GM19025 (cell line): ENCODE measurements around the gene COL19A1.

Source experiments
- ATAC-seq: cut with Tn5 transposase; IDR thresholded peaks from one replicate; pipeline ENCODE4 v1.9.1; 2021; ENCODE audit warnings: mild to moderate bottlenecking, low read depth, moderate library complexity; ENCODE audit not compliant: unreplicated experiment

Gene COL19A1

GRCh38 chr6:70198785-70199184 is 332.4 kb downstream of the COL19A1 start:
- ATAC-seq, result no peak

DNA sequence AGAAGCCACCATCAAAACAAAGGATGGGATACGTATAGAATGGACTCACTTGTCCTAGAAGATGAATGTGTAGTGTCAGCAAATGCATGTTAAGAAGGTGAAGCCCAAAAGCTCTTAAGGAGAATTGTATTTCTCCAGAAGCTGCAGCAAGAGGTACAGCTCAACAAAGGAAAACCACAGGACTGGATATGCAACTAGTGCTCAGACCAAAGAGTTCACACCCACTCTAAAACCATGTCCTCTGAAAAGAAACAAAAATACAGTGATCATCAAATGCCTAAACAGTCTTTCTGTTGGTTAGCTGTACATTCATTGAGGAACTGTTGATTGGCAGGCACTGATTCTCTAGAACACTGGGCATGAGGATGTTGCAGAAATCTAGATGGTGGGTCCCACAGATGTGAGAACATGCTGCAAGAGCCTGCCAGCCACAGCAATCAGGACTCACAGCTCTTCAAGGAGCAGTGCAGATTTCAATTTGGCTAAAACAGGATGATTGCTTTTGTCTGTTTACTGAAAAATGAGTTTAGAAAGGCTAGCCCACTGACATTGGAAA is 342.0 kb downstream of the COL19A1 start:
- ATAC-seq, result no peak

DNA sequence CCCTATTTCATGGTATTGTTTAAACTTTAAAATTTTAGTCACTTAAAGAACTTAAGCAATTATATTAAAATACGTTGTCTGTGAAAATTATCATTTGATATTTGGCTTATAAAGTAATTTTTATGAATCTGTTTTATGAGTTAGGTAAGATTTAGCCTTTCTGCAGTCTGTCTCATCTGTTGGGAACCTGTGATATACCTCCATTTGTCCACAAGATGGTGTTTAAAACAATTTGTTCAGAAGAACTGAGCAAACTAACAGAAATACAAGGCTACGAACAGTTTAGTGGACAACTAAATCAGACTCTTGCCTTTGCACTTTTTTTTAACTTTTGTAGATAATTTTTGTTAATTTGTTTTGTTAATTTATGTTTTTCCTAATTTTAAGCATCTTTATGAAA is 344.1 kb downstream of the COL19A1 start:
- no peak for ATAC-seq

DNA sequence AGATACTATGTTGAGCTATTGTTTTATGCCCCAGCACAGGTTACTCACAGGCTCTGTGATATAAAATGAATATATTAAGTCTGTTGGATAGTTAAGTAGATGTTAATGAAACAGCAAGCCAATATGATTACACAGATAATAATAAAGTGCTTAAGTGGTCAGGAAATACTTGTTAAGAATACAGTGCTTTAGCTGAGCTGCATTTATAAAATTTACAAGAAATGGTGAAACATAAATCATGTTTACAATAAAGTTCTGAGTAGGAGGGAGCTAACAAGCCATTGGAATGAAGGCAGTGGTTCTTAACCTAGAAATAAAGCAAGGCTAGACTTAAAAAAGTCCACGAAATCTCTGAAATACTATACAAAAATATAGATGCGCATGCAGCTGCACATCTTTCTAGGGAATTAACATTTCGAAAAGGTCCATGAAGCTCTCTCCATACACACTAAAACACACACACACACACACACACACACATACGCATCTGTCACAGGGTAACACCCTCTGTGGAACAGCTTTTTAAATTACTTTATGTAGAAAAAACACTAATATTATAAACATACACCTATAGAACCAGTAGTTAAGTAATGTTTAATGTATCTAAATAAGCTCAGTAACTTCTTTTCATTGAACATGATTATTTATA is 349.2 kb downstream of the COL19A1 start:
- no peak for ATAC-seq

DNA sequence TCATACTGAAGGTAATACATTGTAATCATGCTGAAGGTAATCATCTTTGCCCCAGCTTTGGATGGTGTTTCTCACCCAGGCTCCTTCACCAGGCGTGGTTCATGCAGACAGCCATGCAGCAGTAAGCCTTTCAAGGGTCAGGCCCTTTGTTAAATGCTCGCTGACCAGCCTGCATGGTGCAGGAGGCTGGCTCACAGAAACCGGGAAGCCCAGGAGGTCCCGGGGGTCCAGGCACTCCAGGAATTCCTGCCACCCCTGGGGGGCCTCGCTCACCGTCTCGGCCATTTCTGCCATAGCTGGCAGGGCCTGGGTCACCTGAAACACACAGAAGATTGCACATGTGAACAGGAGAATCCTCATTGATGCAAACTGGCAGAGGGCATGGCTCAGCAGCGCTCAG is 350.4 kb downstream of the COL19A1 start:
- ATAC-seq, result no peak

DNA sequence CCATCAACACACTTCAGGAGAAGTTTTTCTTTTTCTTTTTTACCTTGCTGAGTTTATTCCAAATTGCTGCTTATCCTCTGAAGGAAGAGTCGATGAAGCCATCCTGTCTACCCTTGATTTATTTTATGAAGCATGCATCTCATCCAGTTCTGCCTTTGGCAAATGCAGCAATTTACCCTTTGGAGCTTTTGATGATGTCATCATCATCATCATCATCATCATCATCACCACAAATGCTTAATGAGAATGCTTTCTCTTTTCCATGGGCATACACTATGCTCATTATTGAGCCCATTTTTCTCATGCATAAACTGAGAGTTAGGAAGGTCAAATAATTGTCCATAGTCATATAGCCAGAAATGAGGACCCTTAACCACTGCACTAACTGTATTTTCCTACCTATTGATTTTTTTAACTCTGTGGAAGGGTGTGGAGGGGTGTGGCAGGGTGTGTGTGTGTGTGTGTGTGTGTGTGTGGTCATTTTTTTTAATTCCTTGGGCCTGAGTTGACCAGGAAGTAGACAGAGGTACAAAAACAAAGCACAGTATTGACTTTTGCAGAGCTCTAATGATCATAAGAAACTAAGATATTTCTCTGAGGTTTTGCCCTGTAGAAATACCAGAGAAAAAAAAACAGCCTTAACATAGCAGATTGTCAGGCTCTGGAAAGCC is 353.7 kb downstream of the COL19A1 start:
- no peak for ATAC-seq

DNA sequence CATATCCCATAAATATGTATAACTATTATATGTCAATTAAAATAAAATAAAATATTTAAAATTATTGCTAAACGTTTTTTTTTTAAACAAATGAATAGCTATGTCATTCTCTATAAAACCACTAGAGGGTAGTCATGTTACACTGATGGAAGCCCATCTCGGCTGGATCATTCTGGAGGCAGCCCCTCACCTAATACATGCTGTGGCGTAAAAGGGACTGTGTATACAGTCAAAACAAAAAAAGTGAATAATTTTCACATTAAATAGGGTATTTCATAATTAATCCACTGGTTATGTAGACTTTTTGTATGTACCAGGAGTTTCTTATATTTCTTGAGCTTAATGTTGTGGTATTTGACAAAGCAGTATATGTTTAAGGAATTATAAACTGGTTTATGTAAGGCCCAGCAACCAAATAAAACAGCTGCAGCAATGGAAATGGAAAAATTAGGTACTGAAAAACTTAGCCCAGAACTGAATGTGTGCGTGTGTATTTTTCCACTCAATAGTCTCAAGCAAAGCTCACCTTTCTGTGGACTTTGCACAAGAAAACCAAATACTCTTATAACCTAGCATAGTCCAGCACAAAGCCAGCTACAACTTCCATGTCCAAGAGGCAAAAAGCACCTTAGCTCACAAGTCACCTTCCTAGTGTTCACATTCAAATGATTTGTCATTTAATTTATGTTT is 354.8 kb downstream of the COL19A1 start:
- ATAC-seq, result no peak

DNA sequence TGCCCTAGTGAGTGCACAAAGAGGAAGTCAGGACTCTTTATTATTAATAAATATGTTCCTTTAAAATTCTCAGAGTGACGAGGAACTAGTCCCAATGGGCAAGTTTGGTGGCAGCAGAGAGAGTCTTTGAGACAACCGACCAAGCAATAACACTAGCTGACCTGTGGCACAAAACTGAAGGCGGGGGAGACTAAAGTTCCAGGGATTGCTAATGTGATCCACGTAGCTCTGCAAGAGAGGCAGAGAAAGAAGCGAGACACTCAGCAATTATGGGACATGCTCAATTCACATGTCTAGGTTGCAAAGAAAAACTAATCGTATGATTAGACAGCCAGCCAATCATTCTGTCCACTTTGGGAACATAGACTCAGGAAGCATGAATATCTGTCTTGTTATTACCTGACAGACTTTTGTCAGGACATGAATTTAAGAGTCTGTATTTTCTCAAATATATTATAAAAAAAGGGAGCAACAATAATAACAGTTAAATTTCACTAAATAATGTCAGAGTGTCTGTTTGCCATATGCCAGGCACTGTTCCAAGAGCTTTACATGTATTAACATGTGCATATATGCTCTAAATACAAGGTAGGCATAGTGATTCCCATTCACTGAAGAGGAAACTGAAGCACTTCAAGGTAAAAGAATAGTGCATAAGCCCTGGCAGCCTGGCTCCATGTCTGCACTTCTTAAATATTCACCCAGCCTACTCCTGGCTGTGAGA is 355.5 kb downstream of the COL19A1 start:
- no peak for ATAC-seq

DNA sequence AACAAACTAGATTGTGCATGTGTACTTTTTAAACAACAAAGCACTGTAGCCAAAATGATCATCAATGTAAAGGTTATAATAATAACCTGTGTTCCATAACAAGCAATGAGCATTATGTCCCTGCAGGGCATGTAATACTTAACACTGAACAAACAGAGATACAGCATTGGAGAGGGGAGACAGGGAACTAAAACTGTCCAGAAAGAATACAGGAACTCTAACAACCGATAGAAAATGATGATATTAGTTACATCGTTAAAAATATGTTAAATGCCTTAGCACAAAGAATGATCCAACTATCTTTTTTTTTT is 356.0 kb downstream of the COL19A1 start:
- no peak for ATAC-seq

DNA sequence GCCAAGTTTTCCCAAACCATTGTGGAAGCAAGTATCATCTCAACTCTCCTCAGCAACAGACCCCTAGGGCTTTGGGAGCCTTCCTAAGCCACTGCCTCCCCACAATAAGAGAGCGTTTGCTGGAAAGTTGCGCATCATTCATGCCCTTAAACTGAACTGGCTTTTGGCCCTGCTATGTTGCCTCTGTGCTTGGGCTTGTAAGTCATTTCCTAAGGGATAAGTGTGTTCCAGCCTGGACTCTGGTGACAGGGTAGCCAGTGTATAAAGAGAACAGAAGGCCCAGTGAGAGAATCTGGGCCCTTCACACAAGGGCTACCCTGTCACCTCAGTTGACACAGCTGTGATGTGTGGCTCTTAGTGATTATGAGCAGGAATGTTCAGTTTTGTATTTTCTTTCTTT is 358.7 kb downstream of the COL19A1 start:
- no peak for ATAC-seq

DNA sequence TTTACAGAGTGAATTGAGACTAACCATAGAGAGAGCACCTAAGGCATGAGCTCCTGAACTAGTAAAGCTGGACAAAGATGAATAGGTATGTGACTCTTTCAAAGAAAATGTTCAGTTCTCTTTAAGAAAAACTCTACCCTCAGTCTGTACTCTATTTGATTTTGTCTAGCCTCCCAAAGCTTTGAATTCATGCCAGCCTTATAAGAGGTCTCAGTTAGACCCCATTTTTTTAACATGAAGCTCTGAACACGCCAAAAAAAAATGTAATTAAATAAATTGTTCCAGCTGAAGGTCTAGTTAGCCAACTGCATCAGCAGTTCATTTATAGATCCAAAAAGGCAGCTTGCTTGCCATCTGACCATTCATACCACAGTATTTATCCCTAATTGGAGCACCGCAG is 365.0 kb downstream of the COL19A1 start:
- no peak for ATAC-seq

- no peak for ATAC-seq
These were observed 368.3 kb downstream of the COL19A1 start for GRCh38 chr6:70234561-70235236.

DNA sequence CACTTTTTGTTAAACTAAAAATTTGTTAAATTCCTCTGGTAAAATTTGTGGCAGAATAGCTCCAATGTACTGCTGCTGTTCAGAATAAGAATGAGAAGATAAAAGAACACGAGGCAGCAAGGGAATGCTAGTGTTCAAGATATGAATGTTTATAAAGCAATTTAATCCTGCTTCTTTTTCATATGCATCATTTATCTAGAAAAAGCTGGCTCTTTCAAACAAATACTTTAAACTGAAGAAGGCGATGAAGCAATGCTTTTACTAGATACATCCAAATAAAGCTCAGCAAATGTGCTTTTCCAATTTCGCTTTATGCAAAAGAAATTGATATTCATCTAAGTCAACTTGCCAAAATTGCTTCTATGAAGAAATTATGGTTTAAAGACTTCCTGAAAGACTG is 370.0 kb downstream of the COL19A1 start:
- no peak for ATAC-seq

DNA sequence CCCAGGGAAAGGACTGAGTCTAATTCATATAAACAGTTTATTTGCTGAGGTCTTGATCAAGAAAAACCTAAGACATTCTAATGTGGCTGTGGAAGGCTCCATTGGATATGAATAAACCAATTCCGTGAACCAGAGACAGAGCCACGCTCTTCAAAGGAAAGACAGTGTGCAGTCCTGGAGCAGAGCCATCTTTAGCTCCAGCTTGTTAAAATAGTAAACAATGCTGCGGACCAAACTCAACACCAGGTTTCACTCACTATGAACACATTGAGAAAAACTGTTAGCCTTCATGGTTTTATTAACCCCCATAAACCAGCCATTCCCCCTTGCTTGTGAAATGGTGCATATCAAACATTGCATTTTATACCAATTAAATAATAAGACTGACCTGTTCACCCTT is 374.7 kb downstream of the COL19A1 start:
- ATAC-seq, result no peak

GRCh38 chr6:70241991-70242420 is 375.6 kb downstream of the COL19A1 start:
- no peak for ATAC-seq

DNA sequence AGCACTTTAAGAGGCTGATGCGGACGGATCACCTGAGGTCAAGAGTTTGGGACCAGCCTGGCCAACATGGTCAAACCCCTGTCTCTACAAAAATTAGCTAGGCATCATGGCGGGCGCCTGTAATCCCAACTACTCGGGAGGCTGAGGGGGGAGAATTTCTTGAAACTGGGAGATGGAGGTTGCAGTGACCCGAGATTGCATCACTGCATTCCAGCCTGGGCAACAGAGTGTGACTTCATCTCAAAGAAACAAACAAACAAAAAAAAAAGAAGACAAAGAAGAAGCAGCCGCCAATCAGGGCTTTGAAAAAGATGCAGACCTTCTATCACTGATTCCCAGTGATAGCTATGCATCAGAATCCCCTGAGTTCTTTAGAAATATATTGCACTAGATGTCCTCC is 379.8 kb downstream of the COL19A1 start:
- no peak for ATAC-seq

GRCh38 chr6:70252604-70253003 is 386.2 kb downstream of the COL19A1 start:
- ATAC-seq, result no peak

DNA sequence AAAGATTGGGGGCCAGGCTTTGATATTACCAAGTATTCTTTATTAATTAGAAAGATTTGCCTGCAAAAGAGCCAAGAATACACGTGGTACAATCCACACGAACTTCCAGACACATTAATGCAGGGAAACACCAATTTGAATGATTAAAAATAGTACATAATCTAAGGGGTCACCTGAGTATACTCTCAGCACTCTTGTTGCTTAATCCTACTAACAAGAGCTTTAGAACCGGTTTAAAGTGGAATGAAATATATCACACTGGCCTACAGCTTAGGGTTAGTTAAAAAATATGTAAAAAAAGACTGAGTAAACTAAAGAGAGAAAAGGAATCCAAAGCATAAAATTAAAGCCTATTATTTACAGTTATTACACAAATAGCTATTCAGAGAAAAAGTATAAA is 387.6 kb downstream of the COL19A1 start:
- no peak for ATAC-seq

DNA sequence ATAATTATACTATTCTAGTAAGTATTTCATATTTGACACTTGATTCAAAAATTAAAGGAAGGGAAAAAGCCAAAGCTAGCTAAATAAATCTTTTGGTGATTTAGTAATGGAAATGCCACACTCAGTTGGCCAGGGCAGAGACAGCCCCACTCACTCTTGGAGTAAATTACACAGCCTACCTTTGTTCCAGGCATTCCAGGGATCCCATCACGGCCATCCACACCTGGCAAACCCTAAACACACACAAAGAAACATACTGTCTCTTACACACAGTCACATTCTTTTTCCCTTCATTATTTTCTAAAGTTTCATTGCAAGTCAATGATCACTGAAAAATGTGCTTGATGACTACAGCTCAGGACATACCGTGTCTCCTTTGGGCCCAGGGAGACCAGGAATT is 388.4 kb downstream of the COL19A1 start:
- ATAC-seq, result no peak

- no peak for ATAC-seq
These were observed 391.5 kb downstream of the COL19A1 start for GRCh38 chr6:70257768-70258273.
